Cardiac muscle cell (in vitro differentiated cells and primary cell): ENCODE results near the gene SRRT. TPM values are rescaled to one million over a fixed set of nuclear protein-coding genes. Genes with fewer than 3 reads are reported as not detected.

ENCODE experiments used
- DNase-seq, 2 donors: peaks; one replicate each; pipeline versions ENCODE4 v3.0.0 to v3.0.0-alpha.2; 2010 to 2017; ENCODE audit warnings: low read depth in 1 of 2, low spot score in 1 of 2
- H3K27ac ChIP-seq: fragments of 200-600 bp; sonication (generic); 2 replicates; pipeline ENCODE4 v1.5.1; 2016
- H3K27me3 ChIP-seq: fragments of 200-600 bp; sonication (generic); 2 replicates; pipeline ENCODE4 v1.6.0; 2016; ENCODE audit warnings: control low read depth
- H3K36me3 ChIP-seq: fragments of 200-600 bp; sonication (generic); 2 replicates; pipeline ENCODE4 v1.5.1; 2016; ENCODE audit warnings: control low read depth
- H3K4me1 ChIP-seq: fragments of 200-600 bp; sonication (generic); 2 replicates; pipeline ENCODE4 v1.8.1; 2017; ENCODE audit warnings: low read depth, mild to moderate bottlenecking, mixed run types
- H3K4me3 ChIP-seq: fragments of 200-600 bp; sonication (generic); 2 replicates; pipeline ENCODE4 v1.5.1; 2016; ENCODE audit warnings: mild to moderate bottlenecking
- H3K9me3 ChIP-seq: fragments of 200-600 bp; sonication (generic); 2 replicates; pipeline ENCODE4 v1.5.1; 2017; ENCODE audit warnings: low read depth, mild to moderate bottlenecking, control low read depth
- polyA plus RNA-seq: library from polyadenylated mRNA; unstranded; fragments of >200 nt; fragmentation: Nextera tagmentation; extraction: Ambion mirVana; gene quantifications from 2 replicates; pipeline ENCODE4 v1.2.1, GENCODE V29; 2016
- total RNA-seq: library from RNA; depleted of rRNA; stranded (reverse); fragments of >200 nt; gene quantifications from 2 replicates; pipeline ENCODE4 v1.2.3, GENCODE V29; 2016
- TF ChIP-seq, protein P1 (sequence below): IDR thresholded peaks from 2 replicates; pipeline ENCODE4 v1.5.1; 2012; ENCODE audit warnings: low read depth, mild to moderate bottlenecking, low read length

SRRT gene
- total and polyA plus RNA-seq, 2 experiments from 2014 or later, result 78.6 to 148 TPM

DNA sequence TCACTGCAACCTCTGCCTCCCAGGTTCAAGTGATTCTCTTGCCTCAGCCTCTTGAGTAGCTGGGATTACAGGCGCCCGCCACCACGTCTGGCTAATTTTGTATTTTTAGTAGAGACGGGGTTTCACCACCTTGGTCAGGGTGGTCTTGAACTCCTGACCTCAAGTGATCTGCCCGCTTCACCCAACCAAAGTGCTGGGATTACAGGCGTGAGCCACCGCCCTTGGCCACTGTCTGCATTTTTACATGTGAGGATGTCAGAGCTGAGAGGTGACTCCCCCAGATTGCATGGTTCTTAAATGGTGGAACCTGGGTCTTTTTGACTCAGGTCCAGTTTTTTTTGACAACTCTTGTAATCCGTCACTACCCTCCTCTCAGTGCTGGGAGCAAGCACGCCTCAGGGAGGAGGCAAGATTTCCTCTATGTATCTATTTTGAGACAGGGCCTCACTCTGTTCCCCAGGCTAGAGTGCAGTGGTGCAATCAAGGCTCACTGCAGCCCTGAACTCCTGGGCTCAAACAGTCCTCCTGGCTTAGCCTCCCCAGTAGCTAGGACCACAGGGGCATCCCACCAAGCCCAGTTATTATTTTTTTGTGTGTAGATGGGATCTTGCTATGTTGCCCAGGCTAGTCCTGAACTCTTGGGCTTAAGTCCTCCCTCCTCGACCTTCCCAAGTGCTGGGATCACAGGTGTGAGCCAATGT, 1.2 kb upstream of the SRRT start:
- no peaks in the 10 kb centered on the region for H3K27me3 ChIP-seq
- DNase-seq, result no peak
- peaks cover 5% of the 10 kb centered on the region for H3K4me1 ChIP-seq
- no peaks in the 10 kb centered on the region for H3K9me3 ChIP-seq
- peak overlapping the region; percentile 66 for H3K4me3 ChIP-seq
- TF ChIP-seq, protein P1, sequence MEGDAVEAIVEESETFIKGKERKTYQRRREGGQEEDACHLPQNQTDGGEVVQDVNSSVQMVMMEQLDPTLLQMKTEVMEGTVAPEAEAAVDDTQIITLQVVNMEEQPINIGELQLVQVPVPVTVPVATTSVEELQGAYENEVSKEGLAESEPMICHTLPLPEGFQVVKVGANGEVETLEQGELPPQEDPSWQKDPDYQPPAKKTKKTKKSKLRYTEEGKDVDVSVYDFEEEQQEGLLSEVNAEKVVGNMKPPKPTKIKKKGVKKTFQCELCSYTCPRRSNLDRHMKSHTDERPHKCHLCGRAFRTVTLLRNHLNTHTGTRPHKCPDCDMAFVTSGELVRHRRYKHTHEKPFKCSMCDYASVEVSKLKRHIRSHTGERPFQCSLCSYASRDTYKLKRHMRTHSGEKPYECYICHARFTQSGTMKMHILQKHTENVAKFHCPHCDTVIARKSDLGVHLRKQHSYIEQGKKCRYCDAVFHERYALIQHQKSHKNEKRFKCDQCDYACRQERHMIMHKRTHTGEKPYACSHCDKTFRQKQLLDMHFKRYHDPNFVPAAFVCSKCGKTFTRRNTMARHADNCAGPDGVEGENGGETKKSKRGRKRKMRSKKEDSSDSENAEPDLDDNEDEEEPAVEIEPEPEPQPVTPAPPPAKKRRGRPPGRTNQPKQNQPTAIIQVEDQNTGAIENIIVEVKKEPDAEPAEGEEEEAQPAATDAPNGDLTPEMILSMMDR, result no peak
- H3K36me3 ChIP-seq, result peaks cover 18% of the 10 kb centered on the region
- peak overlapping the region; percentile 91 for H3K27ac ChIP-seq

DNA sequence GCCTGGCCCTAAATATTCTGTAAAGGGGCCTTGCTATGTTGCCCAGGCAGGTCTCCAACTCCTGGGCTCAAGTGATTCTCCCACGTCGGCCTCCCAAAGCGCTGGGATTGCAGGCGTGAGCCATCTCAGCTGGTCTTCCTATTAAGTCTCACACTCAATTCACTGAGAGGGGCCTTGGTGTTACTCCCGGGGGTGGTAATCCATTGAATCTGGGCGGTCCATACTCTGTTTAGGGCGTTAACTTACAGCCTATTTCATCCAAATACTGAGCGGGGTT, 665 bp upstream of the SRRT start:
- no peaks in the 10 kb centered on the region for H3K9me3 ChIP-seq
- H3K36me3 ChIP-seq, result peaks cover 21% of the 10 kb centered on the region
- DNase-seq, result no peak
- H3K27me3 ChIP-seq, result no peaks in the 10 kb centered on the region
- H3K4me1 ChIP-seq, result peaks cover 5% of the 10 kb centered on the region
- peak overlapping the region; percentile 66 for H3K4me3 ChIP-seq
- TF ChIP-seq, protein P1, result no peak
- H3K27ac ChIP-seq, result peak overlapping the region; percentile 91

DNA sequence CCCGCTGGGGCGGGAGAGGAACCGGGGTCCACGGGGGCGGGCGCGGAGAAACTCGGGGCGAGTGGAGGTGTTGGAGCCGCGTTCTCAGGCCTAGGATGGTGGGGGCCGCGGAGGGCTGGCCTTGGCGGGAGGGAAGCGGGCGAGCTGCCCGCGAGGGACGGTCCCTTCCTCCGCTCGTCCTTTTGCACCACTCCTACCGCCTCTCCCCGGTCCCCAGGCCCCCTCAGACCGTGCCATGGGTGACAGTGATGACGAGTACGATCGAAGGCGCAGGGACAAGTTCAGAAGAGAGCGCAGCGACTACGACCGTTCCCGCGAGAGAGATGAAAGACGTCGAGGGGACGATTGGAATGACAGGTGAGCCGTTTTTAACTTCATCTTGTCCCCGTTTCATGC, 451 bp downstream of the SRRT start:
- peak overlapping the region; percentile 66 for H3K4me3 ChIP-seq
- no peaks in the 10 kb centered on the region for H3K27me3 ChIP-seq
- DNase-seq, result no peak
- peak overlapping the region; percentile 90 for H3K27ac ChIP-seq
- TF ChIP-seq, protein P1, result no peak
- peaks cover 5% of the 10 kb centered on the region for H3K4me1 ChIP-seq
- H3K36me3 ChIP-seq, result peaks cover 22% of the 10 kb centered on the region
- no peaks in the 10 kb centered on the region for H3K9me3 ChIP-seq

DNA sequence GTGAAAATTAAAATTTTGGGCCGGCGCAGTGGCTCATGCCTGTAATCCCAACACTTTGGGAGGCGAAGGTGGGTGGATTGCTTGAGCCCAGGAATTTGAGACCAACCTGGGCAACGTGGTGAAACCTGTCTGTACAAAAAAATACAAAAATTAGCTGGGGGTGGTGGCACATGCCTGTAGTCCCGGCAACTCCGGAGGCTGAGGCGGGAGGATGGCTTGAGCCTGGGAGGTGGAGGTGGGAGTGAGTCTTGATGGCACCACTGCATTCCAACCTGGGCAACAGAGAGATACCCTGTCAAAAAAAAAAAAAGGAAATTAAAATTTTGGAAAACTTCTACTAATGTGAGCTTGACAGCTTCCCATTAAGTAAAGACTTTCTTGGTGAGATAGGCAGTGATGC, 3.1 kb downstream of the SRRT start:
- Histone ChIP-seq H3K4me3 (no peak overlapping the region), H3K9me3 (no peaks in the 10 kb centered on the region), H3K27ac (no peak overlapping the region), H3K27me3 (no peaks in the 10 kb centered on the region), H3K36me3 (peaks cover 31% of the 10 kb centered on the region), H3K4me1 (peaks cover 5% of the 10 kb centered on the region)
- TF ChIP-seq, protein P1, result no peak
- DNase-seq, result no peak

DNA sequence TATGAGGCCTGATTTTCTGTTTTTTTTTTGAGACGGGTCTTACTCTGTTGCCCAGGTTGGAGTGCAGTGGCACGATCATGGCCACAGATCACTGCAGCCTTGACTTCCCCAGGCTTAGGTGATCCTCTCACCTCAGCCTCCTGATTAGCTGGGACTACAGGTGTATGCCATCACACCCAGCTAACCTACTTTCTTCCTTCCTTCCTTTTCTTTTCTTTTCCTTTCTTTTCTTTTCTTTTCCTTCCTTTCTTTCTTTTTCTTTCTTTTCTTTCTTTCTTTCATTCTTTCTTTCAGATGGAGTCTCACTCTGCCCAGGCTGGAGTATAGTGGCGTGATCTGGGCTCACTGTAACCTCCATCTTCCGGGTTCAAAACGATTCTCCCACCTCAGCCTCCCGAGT, 3.8 kb downstream of the SRRT start:
- no peak for DNase-seq
- Histone ChIP-seq H3K36me3 (peaks cover 35% of the 10 kb centered on the region), H3K4me3 (no peak overlapping the region), H3K9me3 (no peaks in the 10 kb centered on the region), H3K27ac (peak overlapping the region; percentile 1), H3K4me1 (peaks cover 7% of the 10 kb centered on the region), H3K27me3 (no peaks in the 10 kb centered on the region)
- TF ChIP-seq, protein P1, result no peak
